ENCODE measurements around the gene SCD5. TPM values are rescaled to one million over a fixed set of nuclear protein-coding genes. Genes with fewer than 3 reads are reported as not detected.

The SCD5 gene
- total RNA-seq, 1 donor from 2014 or later = 61.7 TPM

DNA sequence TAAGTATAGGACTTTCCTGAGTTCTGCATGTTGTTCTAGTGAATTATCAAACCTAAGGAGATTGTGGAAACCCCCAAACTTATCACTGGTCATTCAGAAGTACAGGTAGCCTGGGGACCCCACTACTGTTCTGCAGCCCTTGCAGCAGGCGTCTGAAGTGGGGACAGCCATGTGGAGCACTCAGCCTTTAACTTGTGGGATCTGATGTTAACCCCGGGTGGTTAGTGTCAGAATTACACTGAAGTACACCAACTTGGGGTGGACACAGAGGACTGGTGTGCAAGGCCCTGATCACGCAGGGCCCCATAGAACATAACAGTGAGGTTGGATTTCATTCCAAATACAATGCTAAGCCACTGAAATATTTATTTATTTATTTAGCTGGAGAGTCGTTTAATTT lies 103.7 kb downstream of the SCD5 start:
- Histone ChIP-seq H3K79me2 (ENCODE audit: insufficient read depth, low read length) (no peaks in the 10 kb centered on the region), H3K4me2 (ENCODE audit: low read length) (no peak overlapping the region), H2AFZ (ENCODE audit: low read depth, low read length) (no peak overlapping the region), H3K4me1 (ENCODE audit: insufficient read depth, low read length) (no peaks in the 10 kb centered on the region), H3K27me3 (ENCODE audit: insufficient read depth, low read length) (no peaks in the 10 kb centered on the region), H3K4me3 (ENCODE audit: insufficient read depth, low read depth, low read length) (no peak overlapping the region), H3K27ac (ENCODE audit: low read depth, low read length) (no peak overlapping the region), H4K20me1 (ENCODE audit: insufficient read depth, low read length) (no peaks in the 10 kb centered on the region), H3K9ac (ENCODE audit: low read length) (no peak overlapping the region), H3K9me3 (ENCODE audit: insufficient read depth, low read depth, low read length) (no peaks in the 10 kb centered on the region), H3K36me3 (ENCODE audit: insufficient read depth, low read length) (peaks cover 2% of the 10 kb centered on the region)
- FAIRE-seq (no peak), DNase-seq (ENCODE audit: low read depth) (no peak)
- TF ChIP-seq EZH2 (IDR thresholded peaks at IDR 0.05; ENCODE audit: insufficient read depth, low read length) = no peak
- TF ChIP-seq, protein P1, sequence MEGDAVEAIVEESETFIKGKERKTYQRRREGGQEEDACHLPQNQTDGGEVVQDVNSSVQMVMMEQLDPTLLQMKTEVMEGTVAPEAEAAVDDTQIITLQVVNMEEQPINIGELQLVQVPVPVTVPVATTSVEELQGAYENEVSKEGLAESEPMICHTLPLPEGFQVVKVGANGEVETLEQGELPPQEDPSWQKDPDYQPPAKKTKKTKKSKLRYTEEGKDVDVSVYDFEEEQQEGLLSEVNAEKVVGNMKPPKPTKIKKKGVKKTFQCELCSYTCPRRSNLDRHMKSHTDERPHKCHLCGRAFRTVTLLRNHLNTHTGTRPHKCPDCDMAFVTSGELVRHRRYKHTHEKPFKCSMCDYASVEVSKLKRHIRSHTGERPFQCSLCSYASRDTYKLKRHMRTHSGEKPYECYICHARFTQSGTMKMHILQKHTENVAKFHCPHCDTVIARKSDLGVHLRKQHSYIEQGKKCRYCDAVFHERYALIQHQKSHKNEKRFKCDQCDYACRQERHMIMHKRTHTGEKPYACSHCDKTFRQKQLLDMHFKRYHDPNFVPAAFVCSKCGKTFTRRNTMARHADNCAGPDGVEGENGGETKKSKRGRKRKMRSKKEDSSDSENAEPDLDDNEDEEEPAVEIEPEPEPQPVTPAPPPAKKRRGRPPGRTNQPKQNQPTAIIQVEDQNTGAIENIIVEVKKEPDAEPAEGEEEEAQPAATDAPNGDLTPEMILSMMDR (IDR thresholded peaks at IDR 0.05; ENCODE audit: insufficient read depth, low read depth, low read length) = no peak
- Mint-ChIP-seq H3K36me3 (ENCODE audit: low read depth, unreplicated experiment) (peaks cover 26% of the 10 kb centered on the region), H3K27me3 (ENCODE audit: low read depth, unreplicated experiment) (no peaks in the 10 kb centered on the region), H3K4me1 (ENCODE audit: low read depth, unreplicated experiment) (peaks cover 8% of the 10 kb centered on the region), H3K4me3 (ENCODE audit: unreplicated experiment) (no peak overlapping the region), H3K27ac (ENCODE audit: unreplicated experiment) (no peak overlapping the region), H3K9me3 (ENCODE audit: unreplicated experiment) (peaks cover 1% of the 10 kb centered on the region)

DNA sequence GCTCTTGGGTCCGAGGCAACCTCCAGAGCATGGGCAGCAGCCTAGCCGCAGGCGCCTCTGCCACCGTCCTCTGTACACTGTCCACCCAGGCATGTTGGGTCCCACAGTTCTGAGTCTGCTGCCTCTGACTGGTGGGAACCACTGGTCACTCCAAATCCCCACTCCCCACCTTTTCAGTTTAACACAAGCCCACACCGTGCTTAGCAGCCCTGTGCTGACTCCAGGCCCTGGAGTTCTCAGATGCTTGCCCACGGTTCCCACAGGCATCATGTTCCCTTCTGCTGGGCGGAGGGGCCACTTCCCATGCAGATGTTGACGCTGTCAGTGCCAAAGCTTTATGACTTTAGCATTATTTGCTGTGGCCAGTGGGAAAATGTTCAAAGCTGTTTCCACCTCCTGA lies 104.5 kb downstream of the SCD5 start:
- FAIRE-seq = no peak
- Histone ChIP-seq H3K4me3 (ENCODE audit: insufficient read depth, low read depth, low read length) (no peak overlapping the region), H3K9me3 (ENCODE audit: insufficient read depth, low read depth, low read length) (no peaks in the 10 kb centered on the region), H4K20me1 (ENCODE audit: insufficient read depth, low read length) (no peaks in the 10 kb centered on the region), H3K27ac (ENCODE audit: low read depth, low read length) (no peak overlapping the region), H3K9ac (ENCODE audit: low read length) (no peak overlapping the region), H2AFZ (ENCODE audit: low read depth, low read length) (no peak overlapping the region), H3K4me1 (ENCODE audit: insufficient read depth, low read length) (no peaks in the 10 kb centered on the region), H3K79me2 (ENCODE audit: insufficient read depth, low read length) (no peaks in the 10 kb centered on the region), H3K27me3 (ENCODE audit: insufficient read depth, low read length) (no peaks in the 10 kb centered on the region), H3K36me3 (ENCODE audit: insufficient read depth, low read length) (peaks cover 2% of the 10 kb centered on the region), H3K4me2 (ENCODE audit: low read length) (no peak overlapping the region)
- TF ChIP-seq, protein P1 (IDR thresholded peaks at IDR 0.05; ENCODE audit: insufficient read depth, low read depth, low read length) = no peak
- no peak for TF ChIP-seq EZH2 (IDR thresholded peaks at IDR 0.05; ENCODE audit: insufficient read depth, low read length)
- no peak for DNase-seq (ENCODE audit: low read depth)
- Mint-ChIP-seq H3K27me3 (ENCODE audit: low read depth, unreplicated experiment) (no peaks in the 10 kb centered on the region), H3K4me3 (ENCODE audit: unreplicated experiment) (no peak overlapping the region), H3K4me1 (ENCODE audit: low read depth, unreplicated experiment) (peaks cover 8% of the 10 kb centered on the region), H3K9me3 (ENCODE audit: unreplicated experiment) (peaks cover 1% of the 10 kb centered on the region), H3K36me3 (ENCODE audit: low read depth, unreplicated experiment) (peaks cover 26% of the 10 kb centered on the region), H3K27ac (ENCODE audit: unreplicated experiment) (no peak overlapping the region)

DNA sequence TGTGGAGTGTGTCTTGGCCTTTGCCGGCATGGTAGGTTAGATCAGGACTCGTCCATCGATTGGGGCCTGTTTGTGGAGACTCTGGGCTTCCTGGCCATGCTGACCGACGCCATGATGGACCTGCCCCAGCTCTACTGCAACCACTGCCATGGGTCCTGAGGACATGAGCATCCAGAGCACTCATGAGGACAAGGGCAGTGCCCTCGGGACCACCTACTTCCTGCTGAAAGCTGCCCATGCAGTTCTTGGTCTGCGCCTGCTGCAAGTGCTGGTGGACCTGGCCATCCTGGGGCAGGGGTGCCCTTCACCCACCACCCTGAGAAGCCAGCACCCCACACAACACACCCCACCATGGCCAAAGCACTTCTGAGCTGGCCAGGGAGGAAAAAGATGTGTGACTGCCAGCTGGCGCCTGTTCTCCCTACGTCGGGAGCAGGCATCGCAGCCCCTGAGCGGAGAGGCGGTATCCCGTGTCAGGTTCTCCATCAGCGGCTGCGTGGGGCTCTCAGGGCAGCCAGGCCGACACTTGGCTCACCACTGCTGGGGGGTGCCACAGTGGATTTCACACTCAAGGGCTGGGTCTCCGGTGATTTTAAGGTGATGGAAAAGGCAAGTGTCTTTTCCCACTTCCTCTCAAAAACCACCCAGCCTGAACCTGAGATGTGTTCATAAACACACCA lies 106.4 kb downstream of the SCD5 start:
- H3K27me3 Mint-ChIP-seq (ENCODE audit: low read depth, unreplicated experiment) = no peaks in the 10 kb centered on the region
- TF ChIP-seq, protein P1 (IDR thresholded peaks at IDR 0.05; ENCODE audit: insufficient read depth, low read depth, low read length) = no peak
- TF ChIP-seq EZH2 (IDR thresholded peaks at IDR 0.05; ENCODE audit: insufficient read depth, low read length) = no peak
- FAIRE-seq (no peak), DNase-seq (ENCODE audit: low read depth) (no peak)
- H3K36me3 ChIP-seq (ENCODE audit: insufficient read depth, low read length) = peaks cover 2% of the 10 kb centered on the region
- no peaks in the 10 kb centered on the region for H3K79me2 ChIP-seq (ENCODE audit: insufficient read depth, low read length)
- H3K27ac Mint-ChIP-seq (ENCODE audit: unreplicated experiment) = no peak overlapping the region
- no peak overlapping the region for H3K4me3 Mint-ChIP-seq (ENCODE audit: unreplicated experiment)
- H2AFZ ChIP-seq (ENCODE audit: low read depth, low read length) = no peak overlapping the region
- peaks cover 6% of the 10 kb centered on the region for H3K4me1 Mint-ChIP-seq (ENCODE audit: low read depth, unreplicated experiment)
- peaks cover 1% of the 10 kb centered on the region for H3K9me3 Mint-ChIP-seq (ENCODE audit: unreplicated experiment)
- H3K36me3 Mint-ChIP-seq (ENCODE audit: low read depth, unreplicated experiment) = peaks cover 14% of the 10 kb centered on the region
- H4K20me1 ChIP-seq (ENCODE audit: insufficient read depth, low read length) = no peaks in the 10 kb centered on the region
- H3K27me3 ChIP-seq (ENCODE audit: insufficient read depth, low read length) = no peaks in the 10 kb centered on the region
- no peak overlapping the region for H3K4me3 ChIP-seq (ENCODE audit: insufficient read depth, low read depth, low read length)
- no peak overlapping the region for H3K4me2 ChIP-seq (ENCODE audit: low read length)
- no peak overlapping the region for H3K27ac ChIP-seq (ENCODE audit: low read depth, low read length)
- no peak overlapping the region for H3K9ac ChIP-seq (ENCODE audit: low read length)
- no peaks in the 10 kb centered on the region for H3K4me1 ChIP-seq (ENCODE audit: insufficient read depth, low read length)
- no peaks in the 10 kb centered on the region for H3K9me3 ChIP-seq (ENCODE audit: insufficient read depth, low read depth, low read length)

Data from astrocyte (in vitro differentiated cells and primary cell).